Fibroblast of lung (primary cell): ENCODE measurements around the gene DAB1.

ENCODE experiments used
- CTCF ChIP-seq, 2 donors: IDR thresholded peaks in 1 of 2; conservative IDR thresholded peaks in 1 of 2; 1 replicate in 1 of 2; 2 replicates in 1 of 2; pipeline ENCODE4 v1.5.1; 2011 to 2012; ENCODE audit warnings: low read length in 2 of 2, control low read depth in 1 of 2, inconsistent platforms in 1 of 2, low read depth in 1 of 2, mild to moderate bottlenecking in 1 of 2
- EZH2 ChIP-seq: IDR thresholded peaks from 2 replicates; pipeline ENCODE4 v1.5.1; 2012; ENCODE audit warnings: low read length, control low read depth, mild to moderate bottlenecking; ENCODE audit errors: missing control alignments

GRCh38 chr1:57066980-57067610 lies 356.8 kb downstream of the DAB1 start:
- TF ChIP-seq CTCF (conservative IDR thresholded peaks at IDR 0.05 in 1 of 2, IDR thresholded peaks at IDR 0.05 in 1 of 2; ENCODE audit: low read depth in 1 of 2, low read length in 2 of 2) (no peak), EZH2 (no peak)
